SK-N-SH (cell line): ENCODE measurements around the gene NMT2. TPM values are rescaled to one million over a fixed set of nuclear protein-coding genes. Genes with fewer than 3 reads are reported as not detected.
A peak's percentile ranks its signal among the peaks of the same experiment; 100 is the strongest.
"Not testable (repeated sequence)": the region's sequence is repeated elsewhere in the genome, so short reads cannot be mapped to it uniquely, and the experiment has no call there.

ENCODE experiments used
- CTCF ChIA-PET: fragments of 300-600, 350-600 bp; formaldehyde crosslinking; extraction: SDS; loops from one replicate; lab custom pipeline; 2021; lab: Yijun Ruan, JAX
- POLR2A ChIA-PET: fragments of 350-600 bp; sonication (Branson Sonifier 250); formaldehyde crosslinking; extraction: SDS; loops from one replicate; lab custom pipeline; 2020; ENCODE audit warnings: antibody characterized with exemption, inconsistent platforms; lab: Yijun Ruan, JAX
- DNase-seq: peaks from one replicate; pipeline ENCODE4 v3.0.0; 2012
- H2AFZ ChIP-seq: fragments of 200-600 bp; sonication (generic); 2 replicates; pipeline ENCODE4 v1.8.1; 2016; ENCODE audit warnings: antibody characterized with exemption, mild to moderate bottlenecking, low read depth
- H3F3A ChIP-seq: fragments of 200-600 bp; sonication (generic); replicated peaks from 2 replicates; pipeline ENCODE3; 2016; ENCODE audit warnings: antibody characterized with exemption, mild to moderate bottlenecking; ENCODE audit not compliant: insufficient read depth
- H3K27ac ChIP-seq, 2 experiments: fragments of 200-500 bp in 1 of 2; fragments of 200-600 bp in 1 of 2; sonication (Bioruptor generic) in 1 of 2; sonication (generic), shearing (Covaris generic) in 1 of 2; 2 replicates each; pipeline versions ENCODE4 v1.5.1 to v1.6.1; 2014 to 2016; ENCODE audit warnings: low read depth in 2 of 2, inconsistent platforms in 1 of 2, low read length in 1 of 2, mild to moderate bottlenecking in 1 of 2, mixed read lengths in 1 of 2
- H3K27me3 ChIP-seq: fragments of 200-600 bp; sonication (generic), shearing (Covaris generic); 2 replicates; pipeline ENCODE4 v1.6.1; 2016; ENCODE audit warnings: mixed run types; ENCODE audit not compliant: insufficient read depth
- H3K36me3 ChIP-seq, 2 experiments: fragments of 200-500 bp in 1 of 2; fragments of 200-600 bp in 1 of 2; sonication (Bioruptor generic) in 1 of 2; sonication (generic) in 1 of 2; replicated peaks in 1 of 2; 2 replicates each; pipeline versions ENCODE3 to v1.5.1; 2014 to 2016; ENCODE audit warnings: low read length in 1 of 2, mild to moderate bottlenecking in 1 of 2; ENCODE audit not compliant: insufficient read depth in 2 of 2, control insufficient read depth in 1 of 2
- H3K4me1 ChIP-seq, 2 experiments: fragments of 200-500 bp in 1 of 2; fragments of 200-600 bp in 1 of 2; sonication (Bioruptor generic) in 1 of 2; sonication (generic), shearing (Covaris generic) in 1 of 2; 2 replicates each; pipeline versions ENCODE4 v1.5.1 to v1.6.1; 2014 to 2016; ENCODE audit warnings: low read depth in 1 of 2, low read length in 1 of 2, mixed run types in 1 of 2; ENCODE audit not compliant: insufficient read depth in 2 of 2, control insufficient read depth in 1 of 2
- H3K4me2 ChIP-seq: fragments of 200-600 bp; sonication (generic), shearing (Covaris generic); 2 replicates; pipeline ENCODE4 v1.6.1; 2017; ENCODE audit warnings: mixed run types
- H3K4me3 ChIP-seq, 2 experiments: fragments of 200-500 bp in 1 of 2; fragments of 200-600 bp in 1 of 2; sonication (Bioruptor generic) in 1 of 2; sonication (generic), shearing (Covaris generic) in 1 of 2; 2 replicates each; pipeline versions ENCODE4 v1.5.1 to v1.8.1; 2014 to 2016; ENCODE audit warnings: low read depth in 2 of 2, inconsistent platforms in 1 of 2, low read length in 1 of 2, mild to moderate bottlenecking in 1 of 2, mixed read lengths in 1 of 2, moderate library complexity in 1 of 2
- H3K79me2 ChIP-seq: fragments of 200-600 bp; sonication (generic); 2 replicates; pipeline ENCODE4 v1.8.1; 2017; ENCODE audit warnings: mild to moderate bottlenecking; ENCODE audit not compliant: insufficient read depth
- H3K9ac ChIP-seq: fragments of 200-600 bp; sonication (generic); 2 replicates; pipeline ENCODE4 v1.6.1; 2017; ENCODE audit warnings: mixed run types
- H3K9me2 ChIP-seq: fragments of 200-600 bp; sonication (generic); 2 replicates; pipeline ENCODE4 v1.6.1; 2017; ENCODE audit warnings: mixed run types
- H3K9me3 ChIP-seq: fragments of 200-600 bp; sonication (generic); 2 replicates; pipeline ENCODE4 v1.6.1; 2017; ENCODE audit warnings: mixed run types, mild to moderate bottlenecking, moderate library complexity
- H4K20me1 ChIP-seq: fragments of 200-600 bp; sonication (generic); 2 replicates; pipeline ENCODE4 v1.6.1; 2017; ENCODE audit warnings: mild to moderate bottlenecking, mixed run types; ENCODE audit not compliant: insufficient read depth
- CTCF ChIP-seq: fragments of 200-600 bp; sonication (generic); IDR thresholded peaks from 2 replicates; pipeline ENCODE4 v1.6.1; 2017; ENCODE audit warnings: antibody characterized with exemption, mild to moderate bottlenecking, moderate library complexity
- ELF1 ChIP-seq: IDR thresholded peaks from 2 replicates; pipeline ENCODE4 v1.4.0; 2012
- EP300 ChIP-seq, 2 experiments: IDR thresholded peaks; 2 replicates each; pipeline versions ENCODE4 v1.4.0 to v1.6.1; 2012; ENCODE audit warnings: borderline replicate concordance in 1 of 2, low read depth in 1 of 2, low read length in 1 of 2
- MAX ChIP-seq: IDR thresholded peaks from 2 replicates; pipeline ENCODE4 v1.4.0; 2012; ENCODE audit warnings: low read depth
- RAD21 ChIP-seq: IDR thresholded peaks from 2 replicates; pipeline ENCODE4 v1.6.1; 2012; ENCODE audit warnings: mild to moderate bottlenecking, low read length
- RCOR1 ChIP-seq: fragments of 150-350 bp; IDR thresholded peaks from 2 replicates; pipeline ENCODE4 v1.6.1; 2017; ENCODE audit warnings: antibody characterized with exemption, low read length
- SIN3A ChIP-seq: IDR thresholded peaks from 2 replicates; pipeline ENCODE4 v1.6.1; 2012; ENCODE audit warnings: low read depth, mild to moderate bottlenecking, low read length, moderate library complexity, borderline replicate concordance
- YY1 ChIP-seq: IDR thresholded peaks from 2 replicates; pipeline ENCODE4 v1.4.0; 2012; ENCODE audit warnings: low read depth, mild to moderate bottlenecking
- ZBTB33 ChIP-seq: IDR thresholded peaks from 2 replicates; pipeline ENCODE4 v1.4.0; 2012; ENCODE audit warnings: low read depth, borderline replicate concordance
- WGBS: methylation state at CpG from one replicate; pipeline ENCODE4 v1.1.6; 2017; ENCODE audit warnings: low lambda C conversion rate; 5-methylcytosine and 5-hydroxymethylcytosine counted together
- polyA plus RNA-seq, 3 experiments: library from polyadenylated mRNA; depleted of rRNA; stranded (reverse); fragments of >200 nt; gene quantifications; 2 replicates each; pipeline ENCODE4 v1.2.3, GENCODE V29; 2012

NMT2 gene
- polyA plus RNA-seq, 1 of the 3 experiments (the other 2 are of a cell fraction): 25.9 TPM

GRCh38 chr10:15208221-15208620 is 39.7 kb upstream of the NMT2 start (continued):
- TF ChIP-seq ELF1 (no peak), YY1 (no peak)
- TF ChIP-seq, all 33 proteins: peak for 0

- POLR2A ChIA-PET, CTCF ChIA-PET: not testable (repeated sequence)
- WGBS: 85% methylated on average over 4 of the region's 4 CpGs
Measured at GRCh38 chr10:15207410-15207809, 38.9 kb upstream of the NMT2 start.

GRCh38 chr10:15202639-15203038 is 34.1 kb upstream of the NMT2 start:
- peaks cover 0 to 44% of the 10 kb centered on the region in 2 experiments; a peak in 3 of 4 replicates for H3K4me1 ChIP-seq
- H3K4me3 ChIP-seq: no peak overlapping the region
- H3K27ac ChIP-seq: peak overlapping the region in 1 of 2 experiments; percentile 74; a peak in 2 of 4 replicates
- no peaks in the 10 kb centered on the region for H3K9me3 ChIP-seq
- WGBS: 100% methylated on average over 2 of the region's 2 CpGs
- H3K9ac ChIP-seq: peak overlapping the region; percentile 52; the same call in 1 of the 2 replicates
- no peak for DNase-seq
- ChIA-PET POLR2A (no interaction called here), CTCF (interaction anchor here (0.8 kb wide), 1 partner anchor 10 kb away, joined by 3 read pairs; no protein-coding TSS in a partner anchor)
- peak overlapping the region; percentile 61 for H3K4me2 ChIP-seq
- no peaks in the 10 kb centered on the region for H4K20me1 ChIP-seq
- TF ChIP-seq RAD21 (no peak), CTCF (no peak), MAX (no peak), SIN3A (no peak), ZBTB33 (no peak), EP300 (IDR thresholded peaks at IDR 0.05; ENCODE audit: borderline replicate concordance in 1 of 2, low read depth in 1 of 2, low read length in 1 of 2) (no peak), RCOR1 (no peak)
- H3K79me2 ChIP-seq: no peaks in the 10 kb centered on the region
- no peaks in the 10 kb centered on the region for H3K27me3 ChIP-seq
- H2AFZ ChIP-seq: no peak overlapping the region
- peaks cover 32% of the 10 kb centered on the region for H3F3A ChIP-seq
- peaks cover 0 to 3% of the 10 kb centered on the region in 2 experiments for H3K36me3 ChIP-seq
- H3K9me2 ChIP-seq: no peaks in the 10 kb centered on the region

More at GRCh38 chr10:15207410-15207809, 38.9 kb upstream of the NMT2 start:
- H4K20me1 ChIP-seq, H3K36me3 ChIP-seq, H2AFZ ChIP-seq, H3K27me3 ChIP-seq, H3K79me2 ChIP-seq, H3K9ac ChIP-seq, H3K4me2 ChIP-seq, H3K4me3 ChIP-seq, DNase-seq, H3K9me2 ChIP-seq, H3K9me3 ChIP-seq, H3K27ac ChIP-seq: not testable (repeated sequence)
- H3F3A ChIP-seq: peaks cover 18% of the 10 kb centered on the region
- H3K4me1 ChIP-seq: peaks cover 5 to 12% of the 10 kb centered on the region in 2 experiments; a peak in 3 of 4 replicates

GRCh38 chr10:15202301-15202621 is 33.8 kb upstream of the NMT2 start:
- DNase-seq, POLR2A ChIA-PET, H3K79me2 ChIP-seq, H4K20me1 ChIP-seq, H3K9me3 ChIP-seq, H3K36me3 ChIP-seq, H3K27me3 ChIP-seq, H3K9me2 ChIP-seq: not testable (repeated sequence)
- CTCF ChIA-PET: interaction anchor here (0.9 kb wide), 1 partner anchor 10 kb away, joined by 3 read pairs; no protein-coding TSS in a partner anchor
- Histone ChIP-seq H3K4me3 (peak overlapping the region in 1 of 2 experiments; percentile 5; a peak in 1 of 4 replicates), H3K27ac (peak overlapping the region in 1 of 2 experiments; percentile 74; a peak in 3 of 4 replicates), H3K4me1 (peaks cover 0 to 46% of the 10 kb centered on the region in 2 experiments; a peak in 3 of 4 replicates), H3K9ac (peak overlapping the region; percentile 52), H3K4me2 (peak overlapping the region; percentile 61), H3F3A (peaks cover 34% of the 10 kb centered on the region), H2AFZ (0 out of 2 replicates have a peak overlapping the region, but pooled peaks have one; percentile 11)
- WGBS: 93% methylated on average over 7 of the region's 8 CpGs
